GM12875 (cell line): ENCODE data around the gene EGR2.

ENCODE experiments used
- H3K4me3 ChIP-seq: one replicate; pipeline ENCODE4 v1.5.1; 2011; ENCODE audit warnings: low read depth, low read length, control low read depth
- TF ChIP-seq, protein P1 (sequence below): IDR thresholded peaks from 2 replicates; pipeline ENCODE4 v1.5.1; 2011; ENCODE audit warnings: low read depth, mild to moderate bottlenecking, control low read depth, inconsistent platforms, low read length, moderate library complexity, borderline replicate concordance; ENCODE audit not compliant: insufficient read depth

EGR2 gene

DNA sequence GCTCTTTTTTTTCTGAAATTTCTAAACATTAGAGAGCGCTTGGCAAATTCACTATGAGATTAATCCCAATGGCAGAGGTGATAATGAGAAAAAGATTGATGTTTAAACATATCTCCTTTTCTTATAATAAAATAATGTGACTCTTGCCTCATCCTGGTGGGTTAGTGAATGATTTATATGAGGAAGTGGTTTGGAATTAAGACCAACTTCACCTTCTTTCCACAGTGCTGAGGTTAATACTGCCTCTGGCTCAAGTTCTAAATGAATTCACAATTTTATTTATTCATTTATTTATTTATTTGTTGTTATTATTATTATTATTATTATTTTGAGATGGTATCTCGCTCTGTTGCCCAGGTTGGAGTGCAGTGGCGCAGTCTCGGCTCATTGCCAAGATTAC is 52.2 kb downstream of the EGR2 start:
- H3K4me3 ChIP-seq = no peak overlapping the region
- TF ChIP-seq, protein P1, sequence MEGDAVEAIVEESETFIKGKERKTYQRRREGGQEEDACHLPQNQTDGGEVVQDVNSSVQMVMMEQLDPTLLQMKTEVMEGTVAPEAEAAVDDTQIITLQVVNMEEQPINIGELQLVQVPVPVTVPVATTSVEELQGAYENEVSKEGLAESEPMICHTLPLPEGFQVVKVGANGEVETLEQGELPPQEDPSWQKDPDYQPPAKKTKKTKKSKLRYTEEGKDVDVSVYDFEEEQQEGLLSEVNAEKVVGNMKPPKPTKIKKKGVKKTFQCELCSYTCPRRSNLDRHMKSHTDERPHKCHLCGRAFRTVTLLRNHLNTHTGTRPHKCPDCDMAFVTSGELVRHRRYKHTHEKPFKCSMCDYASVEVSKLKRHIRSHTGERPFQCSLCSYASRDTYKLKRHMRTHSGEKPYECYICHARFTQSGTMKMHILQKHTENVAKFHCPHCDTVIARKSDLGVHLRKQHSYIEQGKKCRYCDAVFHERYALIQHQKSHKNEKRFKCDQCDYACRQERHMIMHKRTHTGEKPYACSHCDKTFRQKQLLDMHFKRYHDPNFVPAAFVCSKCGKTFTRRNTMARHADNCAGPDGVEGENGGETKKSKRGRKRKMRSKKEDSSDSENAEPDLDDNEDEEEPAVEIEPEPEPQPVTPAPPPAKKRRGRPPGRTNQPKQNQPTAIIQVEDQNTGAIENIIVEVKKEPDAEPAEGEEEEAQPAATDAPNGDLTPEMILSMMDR = no peak

DNA sequence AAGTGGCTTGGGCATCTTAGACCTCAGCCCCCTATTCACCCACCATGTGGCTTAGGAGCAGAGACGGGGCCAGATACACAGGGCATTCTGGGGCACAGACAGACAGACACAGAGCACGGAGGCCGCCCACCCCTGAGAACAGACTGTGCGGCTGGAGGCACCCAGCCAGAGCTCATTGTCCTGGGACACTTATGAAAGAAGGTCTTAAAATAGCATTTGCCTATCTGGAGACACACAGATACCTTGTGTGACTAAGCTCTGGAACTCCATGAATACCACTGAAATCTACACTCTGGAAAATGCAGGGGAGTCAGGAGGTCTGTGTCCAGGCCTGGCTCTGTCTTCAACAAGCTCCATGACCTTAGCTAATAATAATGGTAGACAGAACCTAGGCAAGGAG is 53.0 kb downstream of the EGR2 start:
- H3K4me3 ChIP-seq = no peak overlapping the region
- TF ChIP-seq, protein P1 = no peak
